ENCODE measurements around the gene NRG3.

NRG3 gene

GRCh38 chr10:82742478-82742877 lies 867.5 kb downstream of the NRG3 start:
- no peak for DNase-seq

- no peak for DNase-seq
Observed at GRCh38 chr10:82742898-82743297, 867.9 kb downstream of the NRG3 start.

DNA sequence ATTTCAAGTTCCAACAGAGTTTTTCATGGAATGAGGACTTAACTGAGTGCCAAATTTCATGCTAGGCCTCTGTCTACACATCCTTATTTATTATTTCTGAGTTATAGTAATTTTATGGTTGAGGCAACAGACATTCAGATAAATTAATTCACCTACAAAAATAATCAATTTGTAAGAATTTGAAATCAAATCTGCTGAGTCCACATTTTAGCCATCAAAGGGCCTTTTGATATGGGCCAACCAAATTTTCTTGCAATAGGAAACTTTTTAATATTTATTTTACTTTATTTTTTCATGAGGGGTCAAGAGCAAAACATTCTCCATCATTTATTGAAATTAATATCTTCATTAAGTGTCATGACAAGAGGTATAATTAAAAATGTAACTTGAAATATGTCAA lies 875.5 kb downstream of the NRG3 start:
- no peak for DNase-seq

- no peak for DNase-seq
Observed at GRCh38 chr10:82757397-82757796, 882.4 kb downstream of the NRG3 start.

DNA sequence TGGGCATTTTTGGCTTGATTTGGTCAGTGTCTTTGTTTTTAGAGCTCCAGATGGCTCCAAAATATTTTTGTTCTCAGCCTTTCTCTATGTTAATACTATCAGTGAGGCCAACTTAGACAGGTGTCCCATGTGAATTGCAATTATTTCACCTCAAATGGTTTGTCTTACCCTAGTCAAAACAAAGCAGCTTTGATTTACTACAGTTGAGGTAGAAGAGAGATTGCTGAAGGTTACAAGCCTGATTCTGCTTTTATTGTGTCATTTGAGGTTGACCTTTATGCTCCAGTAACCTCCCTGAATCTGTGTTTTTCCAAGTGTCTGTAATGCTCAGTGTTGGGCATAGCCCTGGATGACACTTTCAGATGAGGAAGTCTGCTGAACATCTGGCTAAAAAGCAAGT lies 882.9 kb downstream of the NRG3 start:
- DNase-seq = no peak

DNA sequence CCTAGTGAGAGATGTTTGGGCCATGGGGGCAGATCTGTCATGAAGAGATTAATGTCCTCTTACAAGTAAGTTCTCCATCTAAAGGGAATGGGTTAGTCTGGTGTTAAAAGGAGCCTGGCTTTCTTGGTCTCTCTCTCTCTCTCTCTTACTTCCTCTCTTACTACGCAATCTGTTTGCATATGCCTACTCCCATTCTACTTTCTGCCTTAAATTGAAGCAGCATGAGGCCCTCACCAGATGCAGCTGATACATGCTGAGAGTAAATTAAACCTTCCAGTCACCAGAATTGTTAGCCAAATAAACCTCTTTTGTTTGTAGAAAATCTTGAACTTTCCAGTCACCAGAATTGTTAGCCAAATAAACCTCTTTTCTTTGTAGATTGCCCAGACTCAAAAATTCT lies 884.1 kb downstream of the NRG3 start:
- DNase-seq = no peak

DNA sequence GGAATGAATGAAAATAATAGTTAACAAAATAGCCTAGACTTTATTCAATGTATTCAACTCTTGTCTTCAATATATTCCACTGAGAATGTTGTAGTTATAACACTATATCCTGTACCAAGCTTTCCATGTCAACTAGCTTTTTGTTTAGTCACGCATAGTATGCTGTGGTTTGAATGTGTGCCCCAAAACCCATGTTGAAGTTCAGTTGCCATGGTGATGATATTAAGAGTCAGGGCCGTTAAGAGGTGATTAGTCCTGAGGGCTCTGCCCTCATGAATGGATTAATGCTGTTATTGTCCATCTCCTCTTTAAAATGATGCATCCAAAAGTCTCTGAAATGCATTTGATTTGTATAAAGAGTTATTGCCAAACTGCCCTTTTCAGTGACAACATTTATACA lies 887.6 kb downstream of the NRG3 start:
- DNase-seq = no peak

DNA sequence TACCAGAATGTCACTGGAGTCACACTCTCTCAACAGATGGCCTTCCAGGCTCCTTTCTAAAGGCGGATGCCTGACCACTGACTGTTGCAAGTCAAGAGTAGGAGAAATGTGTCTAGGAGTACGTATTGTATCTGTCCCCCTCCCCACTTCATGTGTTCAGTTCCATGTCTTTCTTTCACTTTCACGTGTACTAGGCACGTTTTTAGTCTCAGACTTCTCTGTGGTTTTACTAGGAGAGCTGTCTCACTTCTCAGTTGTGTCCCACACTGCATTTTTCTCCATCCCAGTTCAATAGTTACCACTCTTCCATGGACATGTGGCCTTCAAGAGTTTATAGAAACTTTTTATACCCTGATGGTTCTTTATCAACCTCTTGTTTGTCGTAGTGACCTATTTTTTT lies 893.0 kb downstream of the NRG3 start:
- DNase-seq = no peak

DNA sequence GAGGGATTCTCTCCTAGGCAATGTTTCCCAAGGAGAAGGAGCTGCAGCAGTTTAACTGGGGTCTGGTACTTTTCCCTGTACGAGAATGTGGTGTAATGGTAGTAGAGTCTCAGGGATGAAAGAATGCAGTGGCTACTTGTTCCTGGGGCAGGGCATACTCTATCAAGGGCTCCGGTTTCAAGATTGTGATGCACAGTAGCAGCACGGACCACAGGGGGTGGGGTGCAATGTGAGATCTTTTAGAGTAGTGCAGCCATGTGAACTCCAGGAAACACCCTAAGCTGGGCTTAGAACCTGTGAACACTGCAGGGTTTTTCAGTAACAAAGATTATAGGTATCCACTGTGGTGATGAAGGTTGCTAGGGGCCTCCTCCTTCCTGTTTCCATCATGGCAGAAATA lies 903.9 kb downstream of the NRG3 start:
- no peak for DNase-seq

DNA sequence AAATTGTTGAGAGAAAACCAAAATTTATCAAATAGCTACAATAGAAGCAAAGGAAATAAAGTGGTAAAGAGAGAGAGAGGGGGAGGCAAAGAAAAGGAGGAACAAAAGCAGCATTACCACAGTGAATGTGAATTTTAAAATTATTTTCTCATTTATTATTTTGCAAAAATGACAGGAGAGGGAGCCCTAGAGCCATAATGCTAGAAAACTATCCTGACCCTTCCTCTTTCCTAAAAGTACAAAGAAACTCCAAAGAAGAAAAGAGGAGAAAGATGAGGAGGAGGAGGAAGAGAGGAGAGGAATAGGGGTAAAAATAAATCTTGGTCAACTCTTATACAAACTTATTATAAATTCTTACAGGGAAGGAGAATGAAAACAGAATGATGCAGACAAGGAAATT lies 921.5 kb downstream of the NRG3 start:
- no peak for DNase-seq

- no peak for DNase-seq
Observed at GRCh38 chr10:82801289-82801688, 926.3 kb downstream of the NRG3 start.

GRCh38 chr10:82811621-82812020 lies 936.6 kb downstream of the NRG3 start:
- DNase-seq = no peak

GRCh38 chr10:82813856-82814255 lies 938.9 kb downstream of the NRG3 start:
- no peak for DNase-seq

GRCh38 chr10:82814635-82815034 lies 939.6 kb downstream of the NRG3 start:
- no peak for DNase-seq

GRCh38 chr10:82815680-82816079 lies 940.7 kb downstream of the NRG3 start:
- no peak for DNase-seq

DNA sequence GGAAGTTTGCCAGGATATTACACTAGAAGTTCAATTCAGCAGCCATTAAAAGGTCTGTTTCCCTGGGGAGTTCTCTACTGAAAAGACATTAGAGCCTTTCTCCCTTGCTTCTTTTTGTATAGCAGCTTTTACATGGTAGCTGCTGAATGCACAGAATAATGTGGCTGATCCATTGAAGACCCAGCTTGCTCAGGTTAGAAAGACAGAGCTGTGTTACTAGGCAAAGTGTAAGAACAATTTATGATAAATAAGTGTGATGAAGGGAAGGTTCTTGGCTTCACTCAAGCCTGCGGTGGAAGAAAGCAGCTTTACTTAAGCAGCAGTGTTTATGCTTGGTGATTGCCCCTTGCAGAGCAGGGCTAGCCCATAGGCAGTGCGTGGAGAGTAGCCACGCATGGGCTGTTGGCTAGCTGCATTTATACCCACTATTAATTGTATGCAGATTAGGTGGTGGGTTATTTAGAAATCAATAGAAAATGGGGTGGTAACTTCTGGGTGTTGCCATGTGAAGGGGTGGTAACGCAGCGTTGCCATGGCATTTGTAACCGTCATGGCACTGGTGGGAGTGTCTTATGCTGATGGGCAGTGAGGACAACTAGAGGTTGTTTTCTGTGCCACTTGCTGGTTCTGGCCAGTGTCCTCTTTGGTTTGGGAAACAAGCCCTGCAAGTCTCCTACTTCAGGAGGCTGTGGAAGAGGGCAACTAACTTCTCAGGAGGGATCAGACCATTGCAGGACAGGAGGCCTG lies 942.9 kb downstream of the NRG3 start:
- no peak for DNase-seq

- no peak for DNase-seq
Observed at GRCh38 chr10:82821043-82821442, 946.0 kb downstream of the NRG3 start.

- no peak for DNase-seq
Observed at GRCh38 chr10:82826132-82826531, 951.1 kb downstream of the NRG3 start.

DNA sequence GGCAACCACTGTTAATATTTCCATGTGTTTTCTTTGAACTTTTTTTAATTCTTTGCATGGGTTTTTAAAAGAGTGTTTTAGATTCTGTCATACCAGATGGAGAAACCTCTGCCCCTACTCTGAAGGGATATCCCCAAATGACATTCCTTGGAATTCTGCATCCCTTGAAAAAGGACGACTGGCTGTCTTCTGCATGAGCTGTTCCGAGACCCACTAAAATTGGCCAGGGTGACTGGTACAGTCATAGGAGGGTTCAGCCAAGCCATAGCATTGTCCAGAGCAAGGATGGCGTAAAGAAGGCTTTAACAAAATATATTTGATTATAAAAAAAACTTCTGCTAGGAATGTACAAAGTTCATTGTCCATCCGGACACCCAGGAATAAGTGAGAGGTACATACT lies 952.9 kb downstream of the NRG3 start:
- no peak for DNase-seq

- no peak for DNase-seq
Observed at GRCh38 chr10:82847242-82847641, 972.2 kb downstream of the NRG3 start.

GRCh38 chr10:82850191-82850590 lies 975.2 kb downstream of the NRG3 start:
- no peak for DNase-seq

DNA sequence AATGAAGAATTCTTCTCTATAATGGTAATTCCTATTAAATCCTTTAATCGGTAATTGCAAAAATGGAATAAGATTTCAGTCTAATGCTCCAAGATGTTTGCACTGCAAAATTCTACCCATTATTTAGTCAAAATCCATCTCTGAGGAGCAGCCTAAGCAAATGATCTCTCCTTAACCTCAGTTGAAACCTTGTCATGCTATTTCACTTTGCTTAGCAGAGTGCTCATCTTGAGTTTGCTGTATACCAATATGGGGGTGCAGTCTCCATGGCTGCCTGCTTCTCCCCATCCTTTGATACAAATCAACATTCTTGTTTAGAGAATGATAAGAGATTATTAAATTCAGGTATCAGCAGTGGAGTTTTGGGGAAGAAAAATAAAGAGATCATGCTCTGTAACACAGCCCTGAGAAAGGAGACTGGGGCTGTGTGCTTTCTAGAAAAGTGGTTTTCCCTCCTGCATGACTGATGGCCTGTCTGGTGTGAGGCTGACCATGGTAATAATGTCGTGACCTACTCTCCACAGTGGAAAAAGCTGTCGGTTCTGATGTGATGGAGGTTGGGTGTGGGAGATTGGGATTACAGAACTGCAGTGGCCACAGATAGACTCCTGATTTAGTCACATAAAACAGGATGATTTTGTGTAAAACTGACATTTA lies 982.1 kb downstream of the NRG3 start:
- DNase-seq = no peak

- no peak for DNase-seq
Observed at GRCh38 chr10:82861889-82862288, 986.9 kb downstream of the NRG3 start.

DNA sequence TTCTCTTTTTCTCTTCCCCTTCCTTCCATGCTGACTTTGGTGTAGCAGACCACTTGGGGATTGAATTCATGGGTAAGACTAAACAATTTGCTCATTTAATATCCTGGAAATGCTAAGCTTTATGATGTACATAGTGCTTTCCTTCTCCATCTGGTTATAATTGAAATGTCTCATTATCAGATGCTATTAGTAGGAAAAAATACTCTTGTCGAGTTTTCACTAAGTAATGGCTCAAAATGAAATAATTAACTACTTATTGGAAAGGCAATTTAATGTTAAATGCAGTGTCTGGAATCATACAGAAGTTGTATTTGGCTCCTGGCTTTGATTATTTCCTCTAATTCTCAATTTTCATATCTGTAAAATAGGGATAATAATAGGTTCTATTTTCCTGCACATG lies 990.4 kb downstream of the NRG3 start:
- no peak for DNase-seq
